GM12864 (cell line): Measurements from ENCODE around the gene INSYN1.

Experiments used
- DNase-seq: peaks from one replicate; pipeline ENCODE4 v3.0.0-alpha.2; 2011; ENCODE audit warnings: low read depth
- H3K4me3 ChIP-seq: 2 replicates; pipeline ENCODE4 v1.5.1; 2011; ENCODE audit warnings: mild to moderate bottlenecking, low read depth, low read length, control low read depth
- TF ChIP-seq, protein P1 (sequence below): IDR thresholded peaks from 2 replicates; pipeline ENCODE4 v1.5.1; 2011; ENCODE audit warnings: low read depth, mild to moderate bottlenecking, moderate library complexity, low read length, control low read depth, inconsistent platforms; ENCODE audit errors: missing control alignments

The INSYN1 gene

DNA sequence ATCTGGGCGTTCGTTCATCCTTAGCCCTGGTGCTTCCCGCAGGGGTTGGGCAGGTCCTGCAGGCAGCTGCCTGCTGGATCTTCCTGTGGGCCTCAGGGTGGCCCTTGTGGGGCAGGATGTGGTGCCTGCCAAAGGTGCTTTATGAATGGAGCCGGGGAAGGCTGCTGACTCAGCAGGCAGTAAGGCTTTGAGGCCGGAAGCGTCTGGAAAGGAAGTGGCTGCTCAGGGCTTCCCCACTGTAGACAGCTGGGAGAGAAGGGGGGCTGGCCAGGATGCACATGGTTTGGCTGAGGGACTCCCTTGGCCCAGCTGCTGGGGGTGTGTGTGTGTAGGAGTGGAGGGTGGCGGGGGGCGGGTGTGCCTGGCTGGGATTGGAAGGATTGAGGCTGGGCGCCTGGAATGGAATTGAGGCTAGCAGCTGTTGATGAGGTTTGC, 56.1 kb downstream of the INSYN1 start:
- TF ChIP-seq, protein P1, sequence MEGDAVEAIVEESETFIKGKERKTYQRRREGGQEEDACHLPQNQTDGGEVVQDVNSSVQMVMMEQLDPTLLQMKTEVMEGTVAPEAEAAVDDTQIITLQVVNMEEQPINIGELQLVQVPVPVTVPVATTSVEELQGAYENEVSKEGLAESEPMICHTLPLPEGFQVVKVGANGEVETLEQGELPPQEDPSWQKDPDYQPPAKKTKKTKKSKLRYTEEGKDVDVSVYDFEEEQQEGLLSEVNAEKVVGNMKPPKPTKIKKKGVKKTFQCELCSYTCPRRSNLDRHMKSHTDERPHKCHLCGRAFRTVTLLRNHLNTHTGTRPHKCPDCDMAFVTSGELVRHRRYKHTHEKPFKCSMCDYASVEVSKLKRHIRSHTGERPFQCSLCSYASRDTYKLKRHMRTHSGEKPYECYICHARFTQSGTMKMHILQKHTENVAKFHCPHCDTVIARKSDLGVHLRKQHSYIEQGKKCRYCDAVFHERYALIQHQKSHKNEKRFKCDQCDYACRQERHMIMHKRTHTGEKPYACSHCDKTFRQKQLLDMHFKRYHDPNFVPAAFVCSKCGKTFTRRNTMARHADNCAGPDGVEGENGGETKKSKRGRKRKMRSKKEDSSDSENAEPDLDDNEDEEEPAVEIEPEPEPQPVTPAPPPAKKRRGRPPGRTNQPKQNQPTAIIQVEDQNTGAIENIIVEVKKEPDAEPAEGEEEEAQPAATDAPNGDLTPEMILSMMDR: no peak
- H3K4me3 ChIP-seq: no peak overlapping the region
- DNase-seq: peak; percentile 52

- TF ChIP-seq, protein P1: no peak
- no peak for DNase-seq
- no peak overlapping the region for H3K4me3 ChIP-seq
Measured at GRCh38 chr15:73696641-73697001, 56.5 kb downstream of the INSYN1 start.

DNA sequence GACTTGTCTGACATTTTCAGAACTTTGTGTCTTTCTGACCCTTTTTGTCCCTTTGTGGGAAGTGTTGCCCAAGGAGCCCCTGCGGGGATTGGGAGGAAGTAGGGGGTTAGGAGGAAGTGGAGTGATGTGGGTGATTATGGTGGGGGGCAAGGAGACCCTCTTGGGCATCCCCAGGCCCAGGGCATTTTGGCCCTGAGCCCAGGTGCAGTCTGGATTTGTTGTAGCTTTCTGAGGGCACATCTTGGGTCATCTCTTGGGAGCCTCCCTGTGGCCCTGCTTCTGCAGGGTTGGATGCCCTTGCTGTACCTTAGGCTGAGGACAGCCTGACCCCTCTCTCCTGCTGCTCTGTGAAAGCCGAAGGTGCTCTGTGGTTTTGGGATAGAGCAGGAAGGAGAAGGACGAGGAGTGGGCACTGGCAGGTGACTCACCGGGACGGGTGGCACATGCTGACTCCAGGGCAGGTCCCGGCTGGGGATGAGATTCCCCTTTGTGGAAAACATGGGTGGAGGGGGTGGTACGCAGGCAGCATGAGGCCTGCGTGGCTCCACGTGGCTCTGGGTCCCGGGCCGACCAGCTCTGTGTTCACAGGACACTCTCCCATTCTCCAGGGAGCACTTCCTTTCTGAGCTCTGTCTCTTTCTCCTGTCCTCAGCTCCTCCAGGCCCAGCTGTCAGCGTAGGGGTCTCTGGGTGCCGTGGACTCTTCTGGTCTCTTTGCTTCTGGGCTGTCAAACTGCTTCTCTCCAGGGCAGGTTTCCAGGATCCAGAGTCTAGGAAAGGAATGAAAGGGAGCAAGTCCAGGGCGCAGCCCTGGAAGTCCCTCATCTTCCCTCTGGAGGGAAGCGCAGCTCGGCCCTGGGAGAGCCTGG, 57.1 kb downstream of the INSYN1 start:
- no peak overlapping the region for H3K4me3 ChIP-seq
- DNase-seq: no peak
- TF ChIP-seq, protein P1: no peak

- TF ChIP-seq, protein P1: no peak
- no peak for DNase-seq
- no peak overlapping the region for H3K4me3 ChIP-seq
Measured at GRCh38 chr15:73694419-73694818, 58.7 kb downstream of the INSYN1 start.

DNA sequence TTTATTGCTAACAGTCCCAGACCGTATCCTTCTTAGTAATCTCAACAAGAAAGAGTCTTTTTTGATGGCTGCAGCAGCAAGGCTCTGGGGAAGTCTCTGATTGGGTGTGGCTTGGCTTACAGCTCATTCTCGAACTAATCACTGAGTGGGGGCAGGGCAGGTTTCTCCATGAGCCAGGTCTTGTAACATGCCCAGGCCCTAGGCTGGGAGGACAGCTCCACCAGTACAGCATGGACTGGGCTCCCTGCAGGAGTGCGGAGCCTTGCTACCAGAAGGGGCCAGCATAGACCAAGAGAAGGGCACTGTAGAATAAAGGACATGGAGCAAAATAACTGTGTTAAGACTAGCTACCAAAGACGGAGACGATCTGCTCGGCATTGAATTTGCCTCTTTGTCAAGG, 61.8 kb downstream of the INSYN1 start:
- TF ChIP-seq, protein P1: no peak
- H3K4me3 ChIP-seq: no peak overlapping the region
- DNase-seq: no peak

- no peak for DNase-seq
- no peak overlapping the region for H3K4me3 ChIP-seq
- TF ChIP-seq, protein P1: no peak
Measured at GRCh38 chr15:73688455-73688854, 64.7 kb downstream of the INSYN1 start.

GRCh38 chr15:73687351-73687750, 65.8 kb downstream of the INSYN1 start:
- TF ChIP-seq, protein P1: no peak
- no peak overlapping the region for H3K4me3 ChIP-seq
- DNase-seq: no peak
